ENCODE measurements around the gene ZNF879. TPM values are rescaled to one million over a fixed set of nuclear protein-coding genes. Genes with fewer than 3 reads are reported as not detected.

Gene ZNF879
- not detected in 2 replicates for total RNA-seq (2014; rRNA removed; shearing (Covaris generic))

- H3K4me3 ChIP-seq: peak within 1 kb of the TSS; percentile 29
- no peaks in the 10 kb centered on the region for H3K27me3 ChIP-seq (replicated peaks)
- no peak within 1 kb of the TSS for H3K27ac ChIP-seq
- H3K4me1 ChIP-seq (replicated peaks): no peaks in the 10 kb centered on the region
- DNase-seq (ENCODE audit: low read depth in 1 of 2, low spot score in 2 of 2): no peak
- H3K9me3 ChIP-seq (replicated peaks): peaks cover 57% of the 10 kb centered on the region
- H3K36me3 ChIP-seq: no peaks in the 10 kb centered on the region
Measured at GRCh38 chr5:179023528-179024189, at the start of gene ZNF879. ZNF879 (plus strand) TSS chr5:179023804; CDS start chr5:179025005, 1,201 bp downstream.

GRCh38 chr5:178981381-178981780 is 42.2 kb upstream of the ZNF879 start:
- H3K9me3 ChIP-seq (replicated peaks): peaks cover 50% of the 10 kb centered on the region
- no peak for DNase-seq (ENCODE audit: low read depth in 1 of 2, low spot score in 2 of 2)
- H3K4me1 ChIP-seq (replicated peaks): no peaks in the 10 kb centered on the region
- H3K36me3 ChIP-seq: no peaks in the 10 kb centered on the region
- no peak overlapping the region for H3K4me3 ChIP-seq
- H3K27me3 ChIP-seq (replicated peaks): no peaks in the 10 kb centered on the region
- H3K27ac ChIP-seq: no peak overlapping the region

DNA sequence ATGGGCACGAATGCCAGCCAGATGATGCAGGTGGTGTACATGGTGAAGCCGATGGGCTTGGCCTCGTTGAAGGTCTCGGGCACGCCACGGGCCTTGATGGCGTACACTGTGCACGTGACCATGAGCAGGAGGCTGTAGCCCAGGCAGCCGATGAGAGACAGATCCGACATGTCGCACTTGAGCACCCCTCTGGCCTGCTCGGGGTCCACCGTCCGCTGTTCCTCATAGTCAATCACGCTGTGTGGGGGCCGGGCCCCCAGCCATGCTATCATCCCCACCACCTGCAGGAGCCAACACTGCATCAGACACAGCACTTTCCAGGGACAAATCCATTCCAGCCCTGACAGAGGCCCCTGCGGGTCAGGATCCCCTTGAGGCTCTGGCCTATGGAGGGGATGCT is 40.7 kb upstream of the ZNF879 start:
- Histone ChIP-seq H3K27me3 (replicated peaks) (no peaks in the 10 kb centered on the region), H3K27ac (no peak overlapping the region), H3K4me1 (replicated peaks) (no peaks in the 10 kb centered on the region), H3K9me3 (replicated peaks) (peaks cover 53% of the 10 kb centered on the region), H3K36me3 (no peaks in the 10 kb centered on the region), H3K4me3 (no peak overlapping the region)
- DNase-seq (ENCODE audit: low read depth in 1 of 2, low spot score in 2 of 2): no peak

DNA sequence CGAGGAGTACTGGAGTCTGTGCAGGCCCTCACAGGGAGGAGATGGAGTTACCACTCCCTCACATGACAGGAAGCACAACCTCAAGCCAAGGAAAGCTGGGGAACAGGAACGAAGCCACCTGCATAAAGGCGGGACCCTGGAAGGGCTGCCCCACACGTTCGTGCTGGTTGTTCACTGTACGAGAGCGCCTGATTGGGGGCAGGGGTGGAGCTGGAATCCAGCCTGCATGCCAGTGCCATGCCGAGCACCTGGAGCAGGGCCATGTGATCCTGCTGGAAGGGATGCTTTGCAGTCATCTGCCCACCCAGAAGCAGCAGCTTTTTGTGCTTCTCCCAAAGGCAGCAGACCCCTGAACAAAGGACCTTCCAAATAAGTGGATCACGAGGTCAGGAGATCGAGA is 39.9 kb upstream of the ZNF879 start:
- Histone ChIP-seq H3K36me3 (no peaks in the 10 kb centered on the region), H3K27me3 (replicated peaks) (no peaks in the 10 kb centered on the region), H3K4me3 (no peak overlapping the region), H3K9me3 (replicated peaks) (peaks cover 60% of the 10 kb centered on the region), H3K4me1 (replicated peaks) (no peaks in the 10 kb centered on the region), H3K27ac (no peak overlapping the region)
- DNase-seq (ENCODE audit: low read depth in 1 of 2, low spot score in 2 of 2): no peak

DNA sequence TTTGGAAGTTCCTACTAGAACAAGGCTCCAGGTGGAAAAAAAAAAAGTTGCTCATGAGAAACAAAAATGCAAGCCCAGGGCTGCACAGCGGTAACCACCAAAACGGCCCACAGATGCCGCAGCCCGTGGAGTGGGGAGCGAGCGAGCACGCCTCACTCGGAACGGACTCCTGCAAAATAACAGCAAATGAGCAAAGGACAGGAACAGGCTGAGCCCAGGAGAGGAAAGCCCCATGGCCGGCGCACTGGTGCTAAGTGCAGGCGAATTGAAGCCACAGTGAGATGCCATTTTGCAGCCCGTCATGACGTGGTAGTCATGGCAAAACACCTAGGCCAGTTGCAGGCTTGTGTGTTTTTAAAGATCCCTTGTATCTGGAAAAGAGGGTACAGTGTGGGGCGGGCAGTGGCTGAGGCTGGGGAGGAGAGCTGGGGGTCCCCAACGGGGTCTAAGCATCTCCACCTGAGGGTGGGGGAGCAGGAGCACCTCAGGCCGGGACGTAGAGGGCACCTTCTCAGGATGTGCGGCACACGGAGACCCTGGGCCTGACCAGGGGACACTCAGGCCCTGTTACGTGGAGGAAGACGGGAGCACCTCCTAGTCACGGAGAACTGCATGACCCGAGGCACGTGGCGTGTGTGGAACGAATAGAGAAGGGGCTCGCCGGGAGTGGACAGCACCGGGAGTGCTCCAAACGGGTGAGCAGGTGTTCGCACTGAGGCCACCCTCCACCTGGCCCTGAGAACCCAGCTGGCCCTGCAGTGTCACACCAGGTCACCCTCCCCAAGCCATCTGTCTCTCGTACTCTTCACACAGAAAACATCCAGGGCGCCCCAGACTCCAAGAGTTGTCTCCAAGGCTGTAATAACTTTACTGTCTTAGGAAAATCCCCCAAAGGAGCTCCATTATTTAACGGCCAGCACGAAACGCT is 39.2 kb upstream of the ZNF879 start:
- Histone ChIP-seq H3K36me3 (no peaks in the 10 kb centered on the region), H3K4me3 (no peak overlapping the region), H3K27me3 (replicated peaks) (no peaks in the 10 kb centered on the region), H3K9me3 (replicated peaks) (peaks cover 59% of the 10 kb centered on the region), H3K4me1 (replicated peaks) (no peaks in the 10 kb centered on the region), H3K27ac (no peak overlapping the region)
- no peak for DNase-seq (ENCODE audit: low read depth in 1 of 2, low spot score in 2 of 2)

- Histone ChIP-seq H3K36me3 (no peaks in the 10 kb centered on the region), H3K27ac (no peak overlapping the region), H3K27me3 (replicated peaks) (no peaks in the 10 kb centered on the region), H3K4me3 (no peak overlapping the region), H3K4me1 (replicated peaks) (no peaks in the 10 kb centered on the region), H3K9me3 (replicated peaks) (peaks cover 69% of the 10 kb centered on the region)
- no peak for DNase-seq (ENCODE audit: low read depth in 1 of 2, low spot score in 2 of 2)
Measured at GRCh38 chr5:178986326-178986960, 37.2 kb upstream of the ZNF879 start.

GRCh38 chr5:178988436-178989220 is 35.0 kb upstream of the ZNF879 start:
- Histone ChIP-seq H3K27me3 (replicated peaks) (no peaks in the 10 kb centered on the region), H3K4me1 (replicated peaks) (no peaks in the 10 kb centered on the region), H3K9me3 (replicated peaks) (peaks cover 68% of the 10 kb centered on the region), H3K27ac (no peak overlapping the region), H3K36me3 (no peaks in the 10 kb centered on the region), H3K4me3 (no peak overlapping the region)
- peak in 1 of 2 experiments; percentile 34 for DNase-seq (ENCODE audit: low read depth in 1 of 2, low spot score in 2 of 2)

DNA sequence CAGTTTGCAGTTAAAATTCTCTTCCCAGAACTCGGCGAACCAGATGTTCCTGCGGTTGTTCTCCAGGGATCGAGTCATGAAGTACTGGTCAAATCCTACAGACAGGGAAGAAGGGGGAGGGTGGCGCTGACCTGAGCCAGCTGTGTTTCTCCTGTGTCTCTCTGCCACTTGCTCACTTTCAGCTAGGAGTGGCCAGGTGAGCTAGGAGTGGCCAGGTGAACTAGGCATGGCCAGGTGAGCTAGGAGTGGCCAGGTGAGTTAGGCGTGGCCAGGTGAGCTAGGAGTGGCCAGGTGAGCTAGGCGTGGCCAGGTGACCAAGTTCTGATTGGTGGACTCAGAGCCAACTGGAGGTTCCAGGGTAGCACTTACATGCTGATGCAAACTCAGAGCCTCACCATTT is 34.3 kb upstream of the ZNF879 start:
- peak in 1 of 2 experiments; percentile 30 for DNase-seq (ENCODE audit: low read depth in 1 of 2, low spot score in 2 of 2)
- H3K4me1 ChIP-seq (replicated peaks): no peaks in the 10 kb centered on the region
- no peaks in the 10 kb centered on the region for H3K27me3 ChIP-seq (replicated peaks)
- H3K9me3 ChIP-seq (replicated peaks): peaks cover 70% of the 10 kb centered on the region
- H3K4me3 ChIP-seq: no peak overlapping the region
- H3K27ac ChIP-seq: no peak overlapping the region
- no peaks in the 10 kb centered on the region for H3K36me3 ChIP-seq

DNA sequence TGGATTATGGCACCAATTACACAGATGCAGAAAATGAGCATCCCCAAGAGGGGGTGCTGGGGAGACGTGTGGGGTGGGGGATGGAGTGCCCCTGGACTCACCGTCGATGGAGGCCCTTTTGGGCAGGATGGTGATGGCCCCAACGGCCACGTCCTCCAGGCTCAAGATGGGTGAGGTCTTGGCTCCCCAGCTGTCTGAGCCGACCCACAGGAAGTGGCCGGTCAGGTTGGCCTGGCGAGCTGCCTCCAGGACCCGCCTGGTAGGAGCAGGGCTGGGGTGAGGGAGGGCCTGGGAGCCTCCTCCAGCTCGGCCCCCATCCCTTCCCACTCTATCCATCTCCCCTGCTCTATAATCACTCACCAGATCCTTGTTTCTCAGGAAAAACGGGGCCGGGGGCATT is 33.1 kb upstream of the ZNF879 start:
- H3K27me3 ChIP-seq (replicated peaks): no peaks in the 10 kb centered on the region
- no peak overlapping the region for H3K4me3 ChIP-seq
- H3K27ac ChIP-seq: no peak overlapping the region
- H3K4me1 ChIP-seq (replicated peaks): no peaks in the 10 kb centered on the region
- peaks cover 69% of the 10 kb centered on the region for H3K9me3 ChIP-seq (replicated peaks)
- peak in 1 of 2 experiments; percentile 38 for DNase-seq (ENCODE audit: low read depth in 1 of 2, low spot score in 2 of 2)
- H3K36me3 ChIP-seq: no peaks in the 10 kb centered on the region

GRCh38 chr5:178991190-178992145 is 32.1 kb upstream of the ZNF879 start:
- Histone ChIP-seq H3K9me3 (replicated peaks) (peaks cover 69% of the 10 kb centered on the region), H3K27ac (no peak overlapping the region), H3K4me1 (replicated peaks) (no peaks in the 10 kb centered on the region), H3K4me3 (no peak overlapping the region), H3K36me3 (no peaks in the 10 kb centered on the region), H3K27me3 (replicated peaks) (no peaks in the 10 kb centered on the region)
- peak in 1 of 2 experiments; percentile 40 for DNase-seq (ENCODE audit: low read depth in 1 of 2, low spot score in 2 of 2)

DNA sequence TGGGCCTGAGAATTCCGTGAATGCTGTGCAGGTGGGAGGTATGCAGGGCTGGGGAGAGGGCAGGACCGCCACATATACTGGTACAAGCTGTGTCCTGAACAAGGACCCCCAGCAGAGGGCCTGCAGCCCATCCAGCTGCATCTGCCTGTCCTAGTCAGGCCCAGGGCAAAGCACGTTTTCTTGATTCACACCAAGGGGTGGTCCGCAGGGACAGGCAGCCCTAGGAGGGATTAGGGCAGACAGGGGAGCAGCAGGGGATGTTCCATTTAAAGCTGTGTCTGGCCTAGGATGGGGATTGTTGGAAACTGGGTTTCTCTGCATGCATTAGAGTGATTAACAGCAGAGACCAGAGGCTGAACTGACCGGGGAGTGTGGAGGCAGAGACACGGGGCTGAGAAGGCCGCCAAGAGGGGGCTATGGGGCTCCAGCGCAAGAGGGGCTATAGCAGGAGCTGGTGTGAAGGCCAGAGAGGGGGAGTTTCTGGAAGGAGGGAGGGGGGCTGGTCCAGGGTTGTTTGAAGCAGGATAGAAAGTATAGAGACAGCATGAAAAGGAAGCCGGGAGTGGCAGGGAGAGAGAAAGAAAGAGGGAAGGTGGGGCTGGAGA is 31.2 kb upstream of the ZNF879 start:
- Histone ChIP-seq H3K4me3 (no peak overlapping the region), H3K36me3 (no peaks in the 10 kb centered on the region), H3K27ac (no peak overlapping the region), H3K9me3 (replicated peaks) (peaks cover 68% of the 10 kb centered on the region), H3K4me1 (replicated peaks) (no peaks in the 10 kb centered on the region), H3K27me3 (replicated peaks) (no peaks in the 10 kb centered on the region)
- peak in 1 of 2 experiments; percentile 40 for DNase-seq (ENCODE audit: low read depth in 1 of 2, low spot score in 2 of 2)

DNA sequence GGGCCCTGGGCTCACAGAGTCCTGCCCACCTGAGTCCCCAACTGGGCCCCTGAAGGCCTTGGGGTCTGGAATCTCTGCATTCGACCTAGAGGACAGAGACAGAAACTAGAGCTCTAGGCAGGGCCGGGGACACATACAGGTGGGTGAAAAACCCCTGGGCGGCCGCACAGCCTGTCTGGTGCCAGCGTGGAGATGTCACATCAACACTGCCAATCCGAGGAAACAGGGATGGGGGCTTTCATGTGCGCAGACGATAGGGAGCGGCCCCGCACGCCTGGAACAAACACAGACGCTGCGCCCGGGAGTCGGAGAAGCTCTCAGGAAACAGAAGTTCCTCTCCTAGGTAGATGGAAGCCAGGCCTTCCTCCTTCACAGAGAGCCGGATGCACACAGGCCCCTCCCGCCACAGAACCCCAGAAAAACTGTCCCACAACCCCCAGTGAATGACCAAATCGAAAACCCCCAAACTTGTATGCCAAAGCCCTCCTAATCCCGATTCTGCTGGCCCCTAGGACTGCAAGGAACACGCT is 30.3 kb upstream of the ZNF879 start:
- H3K9me3 ChIP-seq (replicated peaks): peaks cover 64% of the 10 kb centered on the region
- H3K4me3 ChIP-seq: no peak overlapping the region

More for the DNA sequence above, 30.3 kb upstream of the ZNF879 start:
- no peaks in the 10 kb centered on the region for H3K36me3 ChIP-seq
- H3K27ac ChIP-seq: no peak overlapping the region
- peak in 1 of 2 experiments; percentile 39 for DNase-seq (ENCODE audit: low read depth in 1 of 2, low spot score in 2 of 2)
- H3K4me1 ChIP-seq (replicated peaks): no peaks in the 10 kb centered on the region
- H3K27me3 ChIP-seq (replicated peaks): no peaks in the 10 kb centered on the region

Data from SJSA1 (cell line).